ENCODE data around the gene GSTM5.
"Not testable (repeated sequence)": the region's sequence is repeated elsewhere in the genome, so short reads cannot be mapped to it uniquely, and the experiment has no call there.

DNA sequence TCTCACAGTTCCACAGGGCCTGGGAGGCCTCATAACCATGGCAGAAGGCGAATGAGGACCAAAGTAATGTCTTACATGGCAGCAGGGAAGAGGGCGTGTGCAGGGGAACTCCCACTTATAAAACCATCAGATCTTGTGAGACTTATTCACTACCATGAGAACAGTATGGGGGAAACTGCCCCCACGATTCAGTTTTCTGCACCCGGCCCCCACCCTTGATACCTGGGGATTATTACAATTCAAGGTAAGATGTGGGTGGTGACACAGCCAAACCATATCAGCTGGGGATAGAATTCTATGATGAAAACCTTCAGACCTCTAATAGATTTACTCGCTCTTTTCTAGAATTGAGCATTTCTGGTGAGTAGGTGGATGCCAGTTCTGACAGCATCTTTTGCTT, 17.7 kb upstream of the GSTM5 start:
- TF ChIP-seq, protein P1, sequence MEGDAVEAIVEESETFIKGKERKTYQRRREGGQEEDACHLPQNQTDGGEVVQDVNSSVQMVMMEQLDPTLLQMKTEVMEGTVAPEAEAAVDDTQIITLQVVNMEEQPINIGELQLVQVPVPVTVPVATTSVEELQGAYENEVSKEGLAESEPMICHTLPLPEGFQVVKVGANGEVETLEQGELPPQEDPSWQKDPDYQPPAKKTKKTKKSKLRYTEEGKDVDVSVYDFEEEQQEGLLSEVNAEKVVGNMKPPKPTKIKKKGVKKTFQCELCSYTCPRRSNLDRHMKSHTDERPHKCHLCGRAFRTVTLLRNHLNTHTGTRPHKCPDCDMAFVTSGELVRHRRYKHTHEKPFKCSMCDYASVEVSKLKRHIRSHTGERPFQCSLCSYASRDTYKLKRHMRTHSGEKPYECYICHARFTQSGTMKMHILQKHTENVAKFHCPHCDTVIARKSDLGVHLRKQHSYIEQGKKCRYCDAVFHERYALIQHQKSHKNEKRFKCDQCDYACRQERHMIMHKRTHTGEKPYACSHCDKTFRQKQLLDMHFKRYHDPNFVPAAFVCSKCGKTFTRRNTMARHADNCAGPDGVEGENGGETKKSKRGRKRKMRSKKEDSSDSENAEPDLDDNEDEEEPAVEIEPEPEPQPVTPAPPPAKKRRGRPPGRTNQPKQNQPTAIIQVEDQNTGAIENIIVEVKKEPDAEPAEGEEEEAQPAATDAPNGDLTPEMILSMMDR (IDR thresholded peaks at IDR 0.05), result not testable (repeated sequence)
- TF ChIP-seq POLR2A (IDR thresholded peaks at IDR 0.05), result not testable (repeated sequence)

Measured in right lobe of liver (tissue), 4 donors.